Left cardiac atrium (tissue), 4 donors: ENCODE data around the gene ATRX. TPM values are rescaled to one million over a fixed set of nuclear protein-coding genes. Genes with fewer than 3 reads are reported as not detected.
A peak's percentile ranks its signal among the peaks of the same experiment; 100 is the strongest.
"Not testable (repeated sequence)": the region's sequence is repeated elsewhere in the genome, so short reads cannot be mapped to it uniquely, and the experiment has no call there.

Experiments used
- ATAC-seq, 2 donors: fragments of 200-7000 bp; cut with Tn5 transposase; one replicate each; pipeline ENCODE4 v1.9.1; 2020; ENCODE audit warnings: mild to moderate bottlenecking in 2 of 2, moderate library complexity in 2 of 2
- DNase-seq: peaks from one replicate; pipeline ENCODE4 v3.0.0-alpha.2; 2020
- intact Hi-C, 2 donors: fragments of 100-400 bp; cut with DNase I; formaldehyde crosslinking; loops; one replicate each; pipeline versions ENCODE4 v1.14.1 to v1.15.1; 2022 to 2023
- total RNA-seq, 2 donors: library from RNA; stranded (reverse); fragmentation: NEBNext Ultra II Directional; extraction: Animal tissue kit (Norgen Biotek cat#: 25700); gene quantifications; one replicate each; pipeline ENCODE4 v1.2.1, GENCODE V29; 2021
- donor health status: DM: no; HTN: yes; CAD: no.
- donor health status: DM: no; HTN: yes; CAD: no; lungs with severe emphysema.
- donor health status: DM: yes; HTN: yes; CAD: no.
- donor health status: Dilated cardiomyopathy.

Gene ATRX
- total RNA-seq, 2 donors from 2014 or later: 69.5 to 75.4 TPM

- intact Hi-C loops: no loop called here
- DNase-seq: no peak
- ATAC-seq: no peak
Observed at GRCh38 chrX:77743720-77744119, 42.3 kb downstream of the ATRX start.

GRCh38 chrX:77742788-77743476, 43.1 kb downstream of the ATRX start:
- intact Hi-C loops: no loop called here
- DNase-seq (peak; percentile 41), ATAC-seq (peak; percentile 77 to 84)

- ATAC-seq (no peak), DNase-seq (no peak)
- intact Hi-C loops: no loop called here
Observed at GRCh38 chrX:77740376-77740905, 45.6 kb downstream of the ATRX start.

GRCh38 chrX:77733342-77733741, 52.7 kb downstream of the ATRX start:
- ATAC-seq (no peak), DNase-seq (no peak)
- intact Hi-C loops: no loop called here

DNA sequence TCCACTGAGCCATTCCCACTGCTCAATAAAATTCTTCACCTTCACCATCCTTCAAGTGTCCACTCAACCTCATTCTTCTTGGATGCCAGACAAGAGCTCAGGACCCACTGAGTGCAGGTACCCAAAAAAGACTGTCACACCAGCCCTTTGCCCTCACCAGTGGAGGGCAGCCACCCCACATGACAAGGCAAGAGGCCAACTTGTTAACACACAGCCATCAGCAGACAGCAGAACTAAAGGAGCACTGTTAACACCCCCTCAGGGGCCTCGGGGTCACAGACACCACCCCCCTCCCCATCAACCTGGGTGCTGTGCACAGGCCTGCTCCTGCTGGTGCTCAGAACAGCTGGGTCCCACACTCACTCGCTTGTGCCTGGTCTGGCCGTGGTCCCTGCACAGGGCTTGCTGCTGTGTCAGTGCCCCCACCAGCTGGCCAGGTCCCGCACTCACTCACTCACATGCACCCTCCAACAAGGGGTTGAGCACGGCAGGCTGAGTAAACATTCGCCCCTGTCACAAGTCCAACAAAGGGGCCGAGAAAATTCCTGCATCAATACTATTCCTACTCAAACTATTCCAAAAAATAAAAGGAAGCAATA, 54.1 kb downstream of the ATRX start:
- no peak for ATAC-seq
- DNase-seq: no peak
- intact Hi-C loops: no loop called here

DNA sequence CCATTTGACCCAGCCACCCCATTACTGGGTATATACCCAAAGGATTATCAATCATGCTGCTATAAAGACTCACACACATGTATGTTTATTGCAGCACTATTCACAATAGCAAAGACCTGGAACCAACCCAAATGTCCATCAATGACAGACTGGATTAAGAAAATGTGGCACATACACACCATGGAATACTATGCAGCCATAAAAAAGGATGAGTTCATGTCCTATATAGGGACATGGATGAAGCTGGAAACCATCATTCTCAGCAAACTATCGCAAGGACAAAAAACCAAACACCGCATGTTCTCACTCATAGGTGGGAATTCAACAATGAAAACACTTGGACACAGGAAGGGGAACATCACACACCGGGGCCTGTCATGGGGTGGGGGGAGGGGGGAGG, 59.9 kb downstream of the ATRX start:
- intact Hi-C loops, ATAC-seq, DNase-seq: not testable (repeated sequence)

- ATAC-seq: no peak
Observed at GRCh38 chrX:77723681-77724080, 62.3 kb downstream of the ATRX start.

DNA sequence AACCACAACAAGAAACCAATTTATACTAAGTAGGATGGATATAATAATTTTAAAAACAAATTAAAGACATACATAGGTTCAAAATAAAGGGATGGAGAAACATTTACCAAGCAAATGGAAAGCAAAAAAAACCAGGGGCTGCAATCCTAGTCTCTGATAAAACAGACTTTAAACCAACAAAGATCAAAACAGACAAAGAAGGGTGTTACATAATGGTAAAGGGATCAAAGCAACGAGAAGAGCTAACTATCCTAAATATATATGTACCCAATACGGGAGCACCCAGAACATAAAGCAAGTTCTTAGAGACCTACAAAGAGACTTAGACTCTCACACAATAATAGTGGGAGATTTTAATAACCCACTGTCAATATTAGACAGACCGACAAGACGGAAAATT, 66.6 kb downstream of the ATRX start:
- ATAC-seq (no peak), DNase-seq (no peak)
- intact Hi-C loops: no loop called here

More at GRCh38 chrX:77723681-77724080, 62.3 kb downstream of the ATRX start:
- intact Hi-C loops: no loop called here
- DNase-seq: no peak

- intact Hi-C loops: no loop called here
- ATAC-seq: no peak
- no peak for DNase-seq
Observed at GRCh38 chrX:77704881-77705280, 81.1 kb downstream of the ATRX start.

DNA sequence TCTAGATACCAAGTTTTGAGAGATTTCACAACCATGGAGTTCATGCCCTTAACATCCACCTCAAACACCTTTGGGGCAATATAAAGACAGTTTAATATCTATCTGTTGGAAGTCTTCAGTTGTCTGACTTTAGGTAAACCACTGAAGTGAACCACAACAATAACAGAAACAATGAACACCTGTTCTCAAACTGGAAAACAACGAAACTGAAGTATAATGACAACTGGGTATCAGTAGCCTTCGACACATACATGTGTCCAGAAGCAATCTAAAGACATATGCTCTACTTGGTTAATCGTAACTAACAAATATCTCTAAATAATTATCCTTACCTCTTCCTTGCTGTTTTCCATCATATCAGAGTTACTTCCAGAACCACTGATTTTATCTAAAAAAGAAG, 87.8 kb downstream of the ATRX start:
- ATAC-seq (no peak), DNase-seq (no peak)
- intact Hi-C loops: no loop called here

GRCh38 chrX:77694491-77694890, 91.5 kb downstream of the ATRX start:
- no peak for DNase-seq
- no peak for ATAC-seq
- intact Hi-C loops: no loop called here

DNA sequence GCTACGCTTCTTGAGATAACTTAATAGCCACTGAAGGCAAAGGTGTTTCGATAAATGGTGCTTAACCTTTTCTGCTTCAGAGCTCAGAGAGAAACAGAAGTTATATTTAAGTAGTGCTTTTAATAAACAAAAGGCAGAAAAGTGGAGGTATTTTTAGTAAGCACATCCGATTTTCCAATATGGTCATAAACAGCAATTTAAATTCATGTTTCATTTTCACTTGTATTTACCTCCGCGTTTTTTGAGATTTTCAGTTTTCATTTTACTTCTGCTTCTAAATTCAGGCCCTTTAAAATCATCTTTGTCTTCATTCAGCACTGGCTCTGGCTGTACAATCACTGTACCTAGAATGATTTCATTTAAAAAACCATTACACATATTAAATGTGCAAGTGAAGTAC, 92.4 kb downstream of the ATRX start:
- intact Hi-C loops: no loop called here
- ATAC-seq (no peak), DNase-seq (no peak)

GRCh38 chrX:77691916-77692315, 94.1 kb downstream of the ATRX start:
- no peak for ATAC-seq
- no peak for DNase-seq
- intact Hi-C loops: no loop called here

DNA sequence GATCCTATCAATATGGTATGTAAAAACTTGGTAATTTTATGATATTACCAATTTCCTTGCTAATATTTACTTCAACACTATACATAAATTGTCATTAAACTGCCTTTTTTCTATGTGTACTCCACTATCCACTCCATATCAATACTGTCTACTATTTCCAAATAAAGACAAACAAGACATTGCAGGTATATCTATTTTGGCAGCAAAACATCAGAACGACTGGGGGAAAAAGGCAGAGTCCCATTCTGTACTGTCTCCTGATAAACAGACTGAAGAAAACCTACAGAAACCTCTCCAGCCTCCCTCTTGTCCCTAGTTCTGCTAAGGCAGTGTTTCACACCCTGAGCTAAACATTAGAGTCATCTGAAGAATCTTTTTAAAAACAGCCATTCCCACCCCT, 96.6 kb downstream of the ATRX start:
- DNase-seq (no peak), ATAC-seq (no peak)

DNA sequence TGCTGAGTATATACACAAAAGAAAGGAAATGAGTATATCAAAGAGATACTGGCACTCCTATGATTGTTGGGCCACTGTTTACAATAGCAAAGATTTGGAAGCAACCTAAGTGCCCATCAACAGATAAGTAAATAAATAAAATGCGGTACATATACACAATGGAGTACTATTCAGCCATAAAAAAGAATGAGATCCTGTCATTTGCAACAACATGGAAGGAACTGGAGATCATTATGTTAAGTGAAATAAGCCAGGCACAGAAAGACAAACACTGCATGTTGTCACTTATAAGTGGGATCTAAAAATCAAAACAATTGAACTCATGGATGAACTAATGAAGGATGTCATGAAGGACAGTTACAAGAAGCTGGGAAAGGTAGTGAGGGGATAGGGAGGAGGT, 100.3 kb downstream of the ATRX start:
- intact Hi-C loops, ATAC-seq, DNase-seq: not testable (repeated sequence)

More for the DNA sequence above, 96.6 kb downstream of the ATRX start:
- intact Hi-C loops: no loop called here

GRCh38 chrX:77679144-77679543, 106.9 kb downstream of the ATRX start:
- intact Hi-C loops: no loop called here
- ATAC-seq: no peak
- DNase-seq: no peak

DNA sequence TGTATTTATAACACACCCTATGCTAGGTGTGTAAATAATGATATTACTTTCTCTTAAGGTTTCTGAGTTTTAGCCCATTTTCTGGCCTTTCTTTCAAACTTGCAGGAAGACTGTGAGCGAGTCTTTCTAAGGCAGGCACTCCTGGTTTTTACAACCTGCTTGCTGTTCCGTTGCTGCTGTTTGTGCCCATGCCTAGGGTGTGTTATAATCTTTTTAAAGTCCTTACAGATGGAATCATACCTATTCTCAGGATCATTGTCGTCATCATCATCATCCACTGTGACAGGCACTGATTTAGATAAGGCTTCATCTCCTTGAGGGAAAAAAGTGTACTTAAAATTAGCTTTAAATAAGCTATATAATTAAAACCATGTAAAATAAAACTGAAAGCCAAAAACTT, 110.0 kb downstream of the ATRX start:
- no peak for ATAC-seq
- intact Hi-C loops: no loop called here

DNA sequence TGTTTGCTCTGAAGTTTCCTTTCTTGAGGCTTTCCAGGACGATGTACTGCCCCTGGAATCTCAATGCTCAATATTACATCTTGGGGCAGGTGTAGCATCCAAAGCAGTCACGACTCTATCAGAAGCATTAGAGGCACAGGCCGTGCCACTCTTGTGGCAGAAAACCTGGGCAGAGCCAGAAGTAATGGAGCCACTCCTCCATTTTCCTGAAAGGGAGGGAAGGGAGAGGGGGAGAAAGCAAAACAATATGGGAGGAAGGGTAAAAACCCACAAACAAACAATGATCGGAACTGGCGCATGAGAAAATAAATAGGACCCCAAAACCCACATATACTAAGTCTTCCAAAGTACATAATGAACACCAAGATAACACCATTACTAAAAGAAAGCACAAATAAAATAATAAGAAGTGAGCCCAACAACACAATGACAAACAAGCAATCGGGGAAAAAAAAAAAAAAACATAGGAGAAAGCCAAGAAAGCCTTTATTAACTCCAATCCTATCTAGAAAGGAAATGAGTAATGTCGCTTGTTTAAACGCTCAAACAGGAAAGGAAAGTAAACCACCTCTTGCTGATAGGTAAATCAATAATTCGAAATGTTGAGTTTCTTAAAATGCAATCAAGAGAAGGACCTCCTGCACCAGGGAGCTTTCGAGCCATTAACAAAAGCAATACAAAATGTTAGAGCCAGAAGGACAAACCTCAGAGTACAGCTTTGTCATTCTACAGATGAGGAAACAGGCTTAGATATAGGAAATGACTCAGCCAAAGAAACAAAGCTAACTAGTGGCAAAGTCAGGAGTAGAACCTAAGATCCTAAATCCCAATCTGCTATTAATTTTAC, 117.4 kb downstream of the ATRX start:
- ATAC-seq (peak in 1 of 2 donors; percentile 51), DNase-seq (no peak)
- intact Hi-C loops: no loop called here

More for the DNA sequence above, 110.0 kb downstream of the ATRX start:
- no peak for DNase-seq

GRCh38 chrX:77658886-77659285, 127.1 kb downstream of the ATRX start:
- intact Hi-C loops: no loop called here
- ATAC-seq: no peak
- DNase-seq: no peak

DNA sequence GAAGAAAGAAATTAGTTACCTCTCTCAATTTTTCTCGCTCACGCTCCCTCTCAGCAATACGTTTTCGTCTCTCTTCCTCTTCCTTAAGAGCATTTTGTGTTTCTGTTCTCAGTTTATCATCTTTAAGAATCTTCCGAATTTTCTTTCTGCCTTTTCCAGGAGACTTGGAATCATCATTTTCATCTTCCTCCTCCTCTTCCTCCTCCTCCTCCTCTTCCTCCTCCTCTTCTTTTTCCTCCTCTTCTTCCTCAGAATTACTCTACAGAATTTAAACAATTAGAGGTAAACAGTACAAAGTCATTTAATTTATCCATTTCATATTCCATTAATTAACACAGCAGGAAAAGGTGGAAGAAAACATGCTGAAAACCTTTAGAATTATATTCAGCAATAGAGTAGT, 133.9 kb downstream of the ATRX start:
- DNase-seq: no peak
- intact Hi-C loops: no loop called here
- no peak for ATAC-seq
